Inflammatory macrophage (primary cell): ENCODE results near the gene CDH3.
A peak's percentile ranks its signal among the peaks of the same experiment; 100 is the strongest.

Experiments
- DNase-seq, 2 donors: peaks; one replicate each; pipeline ENCODE4 v3.0.0-alpha.2; 2020 to 2022

The CDH3 gene

GRCh38 chr16:68652659-68653058 lies 7.5 kb downstream of the CDH3 start:
- no peak for DNase-seq

- no peak for DNase-seq
These were observed 10.7 kb downstream of the CDH3 start for GRCh38 chr16:68655806-68656205.

GRCh38 chr16:68656751-68657150 lies 11.6 kb downstream of the CDH3 start:
- no peak for DNase-seq

GRCh38 chr16:68658341-68658973 lies 13.3 kb downstream of the CDH3 start:
- no peak for DNase-seq

- DNase-seq = no peak
These were observed 13.9 kb downstream of the CDH3 start for GRCh38 chr16:68658974-68659360.

GRCh38 chr16:68659412-68660358 lies 14.6 kb downstream of the CDH3 start:
- no peak for DNase-seq

- DNase-seq = no peak
These were observed 15.3 kb downstream of the CDH3 start for GRCh38 chr16:68660359-68660795.

- no peak for DNase-seq
These were observed 16.9 kb downstream of the CDH3 start for GRCh38 chr16:68662035-68662434.

GRCh38 chr16:68664297-68664696 lies 19.2 kb downstream of the CDH3 start:
- DNase-seq = no peak

- no peak for DNase-seq
These were observed 20.4 kb downstream of the CDH3 start for GRCh38 chr16:68665501-68665900.

- DNase-seq = peak in 1 of 2 donors; percentile 2
These were observed 23.2 kb downstream of the CDH3 start for GRCh38 chr16:68668266-68668665.

- DNase-seq = no peak
These were observed 31.2 kb downstream of the CDH3 start for GRCh38 chr16:68676113-68676860.

- no peak for DNase-seq
These were observed 35.9 kb downstream of the CDH3 start for GRCh38 chr16:68681038-68681437.

- DNase-seq = no peak
These were observed 40.8 kb downstream of the CDH3 start for GRCh38 chr16:68685685-68686478.

- no peak for DNase-seq
These were observed 41.8 kb downstream of the CDH3 start for GRCh38 chr16:68686905-68687304.

- DNase-seq = no peak
These were observed 44.8 kb downstream of the CDH3 start for GRCh38 chr16:68689921-68690320.

GRCh38 chr16:68695575-68695974 lies 50.5 kb downstream of the CDH3 start:
- no peak for DNase-seq

- DNase-seq = no peak
These were observed 51.4 kb downstream of the CDH3 start for GRCh38 chr16:68696514-68696913.

- DNase-seq = no peak
These were observed 53.0 kb downstream of the CDH3 start for GRCh38 chr16:68698091-68698490.

- peak; percentile 13 to 64 for DNase-seq
These were observed 55.0 kb downstream of the CDH3 start for GRCh38 chr16:68700120-68700519.

GRCh38 chr16:68700831-68701230 lies 55.7 kb downstream of the CDH3 start:
- DNase-seq = no peak

- DNase-seq = peak; percentile 51 to 70
These were observed 59.2 kb downstream of the CDH3 start for GRCh38 chr16:68704232-68704867.
